K562 (cell line): ENCODE measurements around the gene RTP3. TPM values are rescaled to one million over a fixed set of nuclear protein-coding genes. Genes with fewer than 3 reads are reported as not detected.

Experiments
- ARID3A ChIP-seq: IDR thresholded peaks from 2 replicates; pipeline ENCODE4 v1.6.1; 2012; ENCODE audit warnings: low read depth, low read length, improper control_type of control experiment, borderline replicate concordance
- BCL6 ChIP-seq: fragments of 250-450 bp; sonication (Bioruptor Pico); IDR thresholded peaks from 2 replicates; pipeline ENCODE4 v1.4.0; 2020
- CTBP1 ChIP-seq: fragments of 450-650 bp; IDR thresholded peaks from 2 replicates; pipeline ENCODE4 v1.6.1; 2016; ENCODE audit warnings: borderline replicate concordance
- DACH1 ChIP-seq: fragments of 450-650 bp; IDR thresholded peaks from 2 replicates; pipeline ENCODE4 v1.6.1; 2018; ENCODE audit not compliant: partially characterized antibody
- FOXA3 ChIP-seq, 2 experiments: fragments of 450-650 bp in 1 of 2; sonication (generic) in 1 of 2; formaldehyde crosslinking; IDR thresholded peaks in 1 of 2; conservative IDR thresholded peaks in 1 of 2; 2 replicates each; pipeline versions ENCODE4 v1.4.0 to v1.8.0; 2020 to 2022; ENCODE audit warnings: mild to moderate bottlenecking in 2 of 2, missing genetic modification reagents in 1 of 2
- HDAC8 ChIP-seq: fragments of 450-650 bp; IDR thresholded peaks from 2 replicates; pipeline ENCODE4 v1.6.1; 2016; ENCODE audit warnings: mild to moderate bottlenecking, missing genetic modification characterization, moderate library complexity, missing compliant biosample characterization
- HES1 ChIP-seq: fragments of 450-650 bp; IDR thresholded peaks from 2 replicates; pipeline ENCODE4 v1.6.1; 2016; ENCODE audit warnings: low read depth, mild to moderate bottlenecking, moderate library complexity
- KAT2B ChIP-seq: IDR thresholded peaks from one replicate; pipeline ENCODE4 v1.6.1; 2012; ENCODE audit warnings: low read depth, mild to moderate bottlenecking, control low read depth, inconsistent platforms, low read length, moderate library complexity
- NCOR1 ChIP-seq: fragments of 450-650 bp; IDR thresholded peaks from 2 replicates; pipeline ENCODE4 v1.6.1; 2016; ENCODE audit warnings: mild to moderate bottlenecking, moderate library complexity
- NFE2L1 ChIP-seq: fragments of 450-650 bp; IDR thresholded peaks from 2 replicates; pipeline ENCODE4 v1.6.1; 2016; ENCODE audit warnings: missing genetic modification characterization, low read depth, mild to moderate bottlenecking, missing compliant biosample characterization, moderate library complexity, borderline replicate concordance
- NUFIP1 ChIP-seq: fragments of 450-650 bp; IDR thresholded peaks from 2 replicates; pipeline ENCODE4 v1.6.1; 2018; ENCODE audit not compliant: partially characterized antibody
- POLR2AphosphoS5 ChIP-seq: IDR thresholded peaks from 2 replicates; pipeline ENCODE4 v1.6.1; 2011; ENCODE audit warnings: mild to moderate bottlenecking, low read depth, low read length, moderate library complexity; ENCODE audit not compliant: control insufficient read depth, insufficient read depth
- SRSF7 ChIP-seq: fragments of 200-400 bp; formaldehyde crosslinking; optimal IDR thresholded peaks from 2 replicates; pipeline ENCODE3; 2017; ENCODE audit warnings: mild to moderate bottlenecking, low read depth, low read length
- TCF7 ChIP-seq: sonication (generic); IDR thresholded peaks from 2 replicates; pipeline ENCODE4 v1.6.1; 2016; ENCODE audit warnings: antibody characterized with exemption, borderline replicate concordance
- TOE1 ChIP-seq, 2 experiments: fragments of 450-650 bp in 1 of 2; sonication (generic) in 1 of 2; formaldehyde crosslinking in 1 of 2; IDR thresholded peaks; 2 replicates each; pipeline versions ENCODE4 v1.7.1 to v1.8.0; 2016 to 2022; ENCODE audit warnings: borderline replicate concordance in 2 of 2, mild to moderate bottlenecking in 2 of 2, antibody characterized with exemption in 1 of 2, inconsistent platforms in 1 of 2, low read depth in 1 of 2, missing genetic modification reagents in 1 of 2, moderate library complexity in 1 of 2
- U2AF1 ChIP-seq: fragments of 200-400 bp; formaldehyde crosslinking; optimal IDR thresholded peaks from 2 replicates; pipeline ENCODE3; 2017; ENCODE audit warnings: mild to moderate bottlenecking, low read depth, low read length, moderate library complexity
- ZNF217 ChIP-seq: sonication (generic); formaldehyde crosslinking; IDR thresholded peaks from 2 replicates; pipeline ENCODE4 v1.8.0; 2022; ENCODE audit warnings: mild to moderate bottlenecking, missing genetic modification reagents
- ZNF263 ChIP-seq: sonication (generic); formaldehyde crosslinking; IDR thresholded peaks from 2 replicates; pipeline ENCODE4 v1.8.0; 2022; ENCODE audit warnings: mild to moderate bottlenecking, missing genetic modification reagents, borderline replicate concordance
- ZNF3 ChIP-seq: fragments of 250-450 bp; sonication (Bioruptor Pico); IDR thresholded peaks from 2 replicates; pipeline ENCODE4 v1.5.0; 2021; ENCODE audit warnings: mild to moderate bottlenecking, moderate library complexity
- ZNF324 ChIP-seq: fragments of 250-450 bp; sonication (Bioruptor Pico); IDR thresholded peaks from 2 replicates; pipeline ENCODE4 v1.4.0; 2020; ENCODE audit warnings: mild to moderate bottlenecking
- ZSCAN29 ChIP-seq: fragments of 450-650 bp; IDR thresholded peaks from 2 replicates; pipeline ENCODE4 v1.6.1; 2017
- polyA plus RNA-seq, 8 experiments: library from polyadenylated mRNA; depleted of rRNA in 4 of 8; stranded (reverse) in 5 of 8; unstranded in 3 of 8; fragments of >200 nt; fragmentation: Nextera tagmentation in 2 of 8; fragmentation: Illumina TruSeq in 1 of 8; extraction: Ambion mirVana in 2 of 8; extraction: Trizol in 1 of 8; gene quantifications; 2 replicates each; pipeline versions ENCODE4 v1.2.1 to v1.2.3, GENCODE V29; 2011 to 2014; ENCODE audit warnings: inconsistent platforms in 1 of 8, missing spikeins in 1 of 8
- total RNA-seq, 7 experiments: library from RNA; depleted of rRNA in 6 of 7; stranded (reverse); fragments of >200 nt in 6 of 7; fragmentation: Illumina TruSeq in 2 of 7; extraction: Trizol in 2 of 7; gene quantifications; 2 replicates each; pipeline versions ENCODE4 v1.2.1 to v1.2.3, GENCODE V29; 2011 to 2021; ENCODE audit warnings: low replicate concordance in 1 of 7
- TF ChIP-seq, protein P1 (sequence below): fragments of 450-650 bp; conservative IDR thresholded peaks from 2 replicates; pipeline ENCODE4 v1.6.1; 2016; ENCODE audit warnings: missing genetic modification characterization, low read depth, mild to moderate bottlenecking, control low read depth, missing compliant biosample characterization
- TF ChIP-seq, protein P2 (sequence below): fragments of 200-800 bp; sonication (Bioruptor generic); IDR thresholded peaks from 2 replicates; pipeline ENCODE4 v1.6.1; 2017; ENCODE audit warnings: missing genetic modification characterization, missing compliant biosample characterization

The RTP3 gene
- total and polyA plus RNA-seq, 9 of the 15 experiments (the other 6 are each of a cell fraction or from before 2014, with no cell fraction given), result not detected

- TF ChIP-seq TOE1 (IDR thresholded peaks at IDR 0.05; ENCODE audit: borderline replicate concordance) (no peak; the same call in 1 of the 2 replicates), TOE1 (CRISPR knock-in tag; IDR thresholded peaks at IDR 0.05; ENCODE audit: borderline replicate concordance, low read depth) (no peak), ARID3A (peak; percentile 98), FOXA3 (CRISPR knock-in tag; conservative IDR thresholded peaks at IDR 0.05 in 1 of 2, IDR thresholded peaks at IDR 0.05 in 1 of 2) (0 out of 4 replicates have a peak, but pooled peaks of 1 of the 2 experiments have one; percentile 5), DACH1 (peak; percentile 92), SRSF7 (no peak), NUFIP1 (peak; percentile 47), ZNF263 (CRISPR knock-in tag) (no peak), NCOR1 (peak; percentile 100), HES1 (peak; percentile 98), HDAC8 (tag) (no peak), ZSCAN29 (peak; percentile 42; the same call in 1 of the 2 replicates), CTBP1 (peak; percentile 85), ZNF217 (CRISPR knock-in tag) (no peak), TCF7 (no peak), BCL6 (CRISPR knock-in tag) (peak; percentile 41; the same call in 1 of the 2 replicates), POLR2AphosphoS5 (peak; percentile 98), U2AF1 (no peak), ZNF3 (no peak), ZNF324 (CRISPR knock-in tag) (no peak), NFE2L1 (no peak), KAT2B (no peak)
- TF ChIP-seq, protein P1, sequence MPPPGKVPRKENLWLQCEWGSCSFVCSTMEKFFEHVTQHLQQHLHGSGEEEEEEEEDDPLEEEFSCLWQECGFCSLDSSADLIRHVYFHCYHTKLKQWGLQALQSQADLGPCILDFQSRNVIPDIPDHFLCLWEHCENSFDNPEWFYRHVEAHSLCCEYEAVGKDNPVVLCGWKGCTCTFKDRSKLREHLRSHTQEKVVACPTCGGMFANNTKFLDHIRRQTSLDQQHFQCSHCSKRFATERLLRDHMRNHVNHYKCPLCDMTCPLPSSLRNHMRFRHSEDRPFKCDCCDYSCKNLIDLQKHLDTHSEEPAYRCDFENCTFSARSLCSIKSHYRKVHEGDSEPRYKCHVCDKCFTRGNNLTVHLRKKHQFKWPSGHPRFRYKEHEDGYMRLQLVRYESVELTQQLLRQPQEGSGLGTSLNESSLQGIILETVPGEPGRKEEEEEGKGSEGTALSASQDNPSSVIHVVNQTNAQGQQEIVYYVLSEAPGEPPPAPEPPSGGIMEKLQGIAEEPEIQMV, result no peak
- TF ChIP-seq, protein P2, sequence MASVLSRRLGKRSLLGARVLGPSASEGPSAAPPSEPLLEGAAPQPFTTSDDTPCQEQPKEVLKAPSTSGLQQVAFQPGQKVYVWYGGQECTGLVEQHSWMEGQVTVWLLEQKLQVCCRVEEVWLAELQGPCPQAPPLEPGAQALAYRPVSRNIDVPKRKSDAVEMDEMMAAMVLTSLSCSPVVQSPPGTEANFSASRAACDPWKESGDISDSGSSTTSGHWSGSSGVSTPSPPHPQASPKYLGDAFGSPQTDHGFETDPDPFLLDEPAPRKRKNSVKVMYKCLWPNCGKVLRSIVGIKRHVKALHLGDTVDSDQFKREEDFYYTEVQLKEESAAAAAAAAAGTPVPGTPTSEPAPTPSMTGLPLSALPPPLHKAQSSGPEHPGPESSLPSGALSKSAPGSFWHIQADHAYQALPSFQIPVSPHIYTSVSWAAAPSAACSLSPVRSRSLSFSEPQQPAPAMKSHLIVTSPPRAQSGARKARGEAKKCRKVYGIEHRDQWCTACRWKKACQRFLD (CRISPR knock-in tag), result peak; percentile 98
Measured at GRCh38 chr3:46508850-46509591, 11.2 kb downstream of the RTP3 start (continued).
